NCI-H2171 (cell line): ENCODE measurements around the gene OR2T11.
A peak's percentile ranks its signal among the peaks of the same experiment; 100 is the strongest.
"Not testable (repeated sequence)": the region's sequence is repeated elsewhere in the genome, so short reads cannot be mapped to it uniquely, and the experiment has no call there.

Source experiments
- DNase-seq: peaks from one replicate; lab custom pipeline; 2025; lab: John Stamatoyannopoulos, UW

Gene OR2T11

DNA sequence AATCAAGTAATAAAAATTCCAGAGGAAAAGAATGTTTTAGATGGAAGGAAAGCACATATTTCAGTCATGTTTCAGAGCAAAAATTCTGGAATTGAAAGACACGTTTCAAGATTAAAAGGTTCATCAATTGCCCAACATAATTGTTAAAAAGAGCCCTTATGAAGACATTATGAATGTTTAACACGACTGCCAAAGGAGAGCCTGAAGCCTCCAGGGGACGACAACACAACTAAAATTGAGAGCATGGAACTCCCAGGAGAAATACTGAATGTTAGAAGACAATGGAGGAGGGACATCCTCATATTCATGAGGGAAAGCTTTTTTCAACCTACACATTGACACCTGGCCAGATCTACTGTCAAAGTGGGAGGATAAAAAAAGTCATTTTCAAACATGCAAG, 16.0 kb downstream of the OR2T11 start:
- DNase-seq = peak; percentile 42

DNA sequence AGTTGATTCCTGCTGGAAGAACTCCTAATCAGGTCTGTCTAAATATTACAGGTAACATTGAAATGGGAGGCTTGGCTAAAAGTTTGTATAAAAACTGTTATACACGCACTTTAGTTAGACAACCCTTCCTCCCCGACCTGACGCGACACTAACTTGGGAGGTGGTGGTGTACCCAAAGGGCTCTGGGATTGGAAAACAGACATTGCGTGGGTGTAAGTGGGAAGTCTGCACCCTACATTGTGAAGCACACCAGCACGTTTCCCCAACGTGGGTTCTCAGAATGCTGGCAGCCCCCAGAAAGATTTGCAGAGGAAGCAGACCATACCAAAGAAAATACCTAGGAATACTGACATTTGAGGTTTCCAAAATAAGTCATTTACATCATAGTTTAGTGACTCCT, 16.8 kb downstream of the OR2T11 start:
- no peak for DNase-seq

DNA sequence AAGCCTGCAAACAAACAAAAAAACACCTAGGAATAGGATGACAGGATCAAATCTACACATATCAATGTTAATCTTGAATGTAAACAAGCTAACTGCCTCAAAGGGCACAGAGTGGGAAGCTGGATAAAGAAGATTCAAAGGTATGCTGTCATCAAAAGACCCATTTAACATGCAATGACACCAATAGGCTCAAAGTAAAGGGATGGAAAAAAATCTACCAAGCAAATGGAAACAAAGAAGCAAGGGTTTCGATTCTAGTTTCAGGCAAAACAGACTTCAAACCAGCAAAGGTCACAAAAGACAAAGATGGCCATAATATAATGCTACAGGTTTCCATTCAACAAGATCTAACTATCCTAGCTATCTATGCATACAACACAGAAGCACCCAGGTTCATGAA, 21.1 kb downstream of the OR2T11 start:
- no peak for DNase-seq

GRCh38 chr1:248611883-248612414, 22.9 kb downstream of the OR2T11 start:
- DNase-seq = no peak

DNA sequence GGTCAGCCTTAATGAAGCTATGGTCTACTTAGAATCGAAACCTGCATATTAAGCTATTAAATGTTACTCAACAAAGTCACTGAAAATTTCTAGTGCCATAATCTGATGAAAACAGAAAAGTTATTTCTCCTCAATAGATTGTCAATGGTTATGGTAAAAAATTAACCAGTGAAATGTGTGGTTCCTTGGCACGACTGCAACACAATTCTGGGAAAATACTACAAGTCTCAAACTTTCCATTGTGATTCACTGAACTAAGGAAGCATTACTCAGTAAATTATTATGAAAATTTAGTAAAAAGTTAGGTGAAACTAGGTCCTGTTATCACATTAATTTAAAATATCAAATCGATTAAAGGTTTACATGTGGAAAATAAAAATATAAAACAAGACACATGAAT, 24.6 kb downstream of the OR2T11 start:
- no peak for DNase-seq

- DNase-seq = no peak
These were observed 35.5 kb downstream of the OR2T11 start for GRCh38 chr1:248599396-248599795.

- no peak for DNase-seq
These were observed 37.3 kb downstream of the OR2T11 start, which contains the start of gene OR2T10 for GRCh38 chr1:248597589-248597988. TSS of gene OR2T10 (minus strand) at chr1:248597700. CDS start at chr1:248593768, 3,932 bp downstream.

- DNase-seq = no peak
These were observed 38.3 kb downstream of the OR2T11 start for GRCh38 chr1:248596615-248597014.

- no peak for DNase-seq
These were observed 41.7 kb downstream of the OR2T11 start for GRCh38 chr1:248593226-248593625.

DNA sequence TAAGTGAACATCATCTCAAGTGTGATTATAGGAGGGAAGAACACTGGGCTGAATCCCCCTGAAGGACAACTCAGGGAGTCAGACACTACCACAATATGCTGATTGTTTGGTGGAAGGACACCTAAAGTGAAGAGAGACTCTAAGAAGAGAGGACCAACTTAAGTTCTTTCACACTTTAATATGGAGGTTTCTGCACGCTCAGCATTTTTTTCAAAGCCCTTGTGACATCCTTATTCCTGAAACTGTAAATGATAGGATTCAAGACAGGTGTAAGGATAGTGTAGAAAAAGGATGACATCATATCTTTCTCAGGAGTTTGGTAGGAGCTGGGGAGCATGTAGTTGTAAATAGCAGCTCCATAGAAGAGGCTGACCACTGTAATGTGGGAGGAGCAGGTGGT, 42.2 kb downstream of the OR2T11 start:
- DNase-seq = no peak

DNA sequence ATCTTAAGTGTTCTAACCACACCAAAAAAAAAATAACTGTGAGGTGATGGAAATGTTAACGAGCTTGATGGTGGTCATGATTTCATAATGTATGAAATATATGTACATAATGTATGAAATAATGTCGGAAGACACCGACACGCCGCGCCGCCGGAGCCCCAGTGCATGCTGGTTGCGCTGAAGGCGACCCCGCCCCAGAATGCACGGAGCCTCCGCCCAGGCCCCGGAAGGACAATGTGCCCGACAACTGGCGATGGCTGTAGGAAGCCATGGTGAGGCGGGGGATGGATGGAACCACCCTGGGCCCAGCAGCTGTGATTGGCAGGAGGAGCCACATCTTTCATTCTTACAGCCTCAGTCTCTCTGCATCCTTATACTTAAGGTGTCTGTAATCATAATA, 44.8 kb downstream of the OR2T11 start:
- DNase-seq = no peak

DNA sequence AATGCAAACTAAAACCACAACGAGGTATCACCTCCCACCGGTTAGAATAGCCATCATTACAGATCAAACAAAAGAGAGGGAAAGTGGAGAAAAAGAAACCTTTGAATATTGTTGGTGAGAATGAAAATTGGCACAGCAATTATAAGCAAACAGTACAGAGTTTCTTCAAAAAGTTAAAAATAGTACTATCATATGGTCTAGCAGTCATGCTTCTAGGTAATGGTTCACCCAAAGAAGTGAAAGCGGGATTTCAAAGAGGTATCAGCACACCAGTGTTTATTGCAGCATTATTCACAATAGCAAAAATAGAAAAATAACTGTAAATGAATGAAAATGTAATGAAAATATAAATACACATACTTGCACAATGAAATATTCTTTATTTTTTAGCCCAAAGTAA, 45.6 kb downstream of the OR2T11 start:
- DNase-seq = no peak

DNA sequence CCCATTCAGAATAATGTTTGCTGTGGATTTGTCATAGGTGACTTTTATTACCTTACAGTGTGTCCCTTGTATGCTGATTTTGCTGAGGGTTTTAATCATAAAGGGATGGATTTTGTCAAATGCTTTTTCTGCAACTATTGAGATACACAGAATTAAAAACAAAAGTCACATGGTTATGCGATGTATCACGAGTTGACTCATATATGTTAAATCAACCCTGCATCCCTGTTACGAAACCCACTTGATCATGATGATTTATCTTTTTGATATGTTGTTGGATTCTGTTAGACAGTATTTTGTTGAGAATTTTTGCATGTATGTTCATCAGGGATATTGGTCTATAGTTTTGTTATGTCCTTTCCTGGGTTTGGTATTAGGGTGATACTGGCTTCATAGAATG, 49.6 kb downstream of the OR2T11 start:
- DNase-seq = no peak

GRCh38 chr1:248576260-248576980, 58.5 kb downstream of the OR2T11 start:
- no peak for DNase-seq

GRCh38 chr1:248574657-248575056, 60.2 kb downstream of the OR2T11 start, which contains the start of gene OR2T34:
TSS of gene OR2T34 (minus strand) at chr1:248574757. CDS start at chr1:248574757, 0 bp downstream.
- not testable (repeated sequence) for DNase-seq

DNA sequence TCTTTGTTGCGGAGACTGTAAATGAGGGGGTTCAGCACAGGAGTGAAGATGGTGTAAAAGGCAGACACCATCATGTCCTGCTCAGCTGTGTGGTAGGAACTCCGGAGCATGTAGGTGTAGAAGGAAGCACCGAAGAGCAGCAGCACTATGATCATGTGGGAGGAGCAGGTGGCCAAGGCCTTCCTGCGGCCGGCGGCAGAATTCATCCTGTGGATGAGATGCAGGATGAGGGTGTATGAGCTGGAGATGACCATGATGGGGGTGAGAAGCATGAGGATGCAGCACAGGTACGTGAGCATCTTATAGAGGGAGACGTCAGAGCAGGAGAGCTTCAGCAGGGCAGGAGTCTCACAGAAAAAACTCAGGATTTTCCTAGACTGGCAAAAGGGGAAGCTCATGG, 61.0 kb downstream of the OR2T11 start:
- DNase-seq = not testable (repeated sequence)
